ENCODE data around the gene ESD. TPM values are rescaled to one million over a fixed set of nuclear protein-coding genes. Genes with fewer than 3 reads are reported as not detected.
"Not testable (repeated sequence)": the region's sequence is repeated elsewhere in the genome, so short reads cannot be mapped to it uniquely, and the experiment has no call there.

The ESD gene
- total and polyA plus RNA-seq, 2 experiments from 2014 or later, result 61.0 to 123 TPM

DNA sequence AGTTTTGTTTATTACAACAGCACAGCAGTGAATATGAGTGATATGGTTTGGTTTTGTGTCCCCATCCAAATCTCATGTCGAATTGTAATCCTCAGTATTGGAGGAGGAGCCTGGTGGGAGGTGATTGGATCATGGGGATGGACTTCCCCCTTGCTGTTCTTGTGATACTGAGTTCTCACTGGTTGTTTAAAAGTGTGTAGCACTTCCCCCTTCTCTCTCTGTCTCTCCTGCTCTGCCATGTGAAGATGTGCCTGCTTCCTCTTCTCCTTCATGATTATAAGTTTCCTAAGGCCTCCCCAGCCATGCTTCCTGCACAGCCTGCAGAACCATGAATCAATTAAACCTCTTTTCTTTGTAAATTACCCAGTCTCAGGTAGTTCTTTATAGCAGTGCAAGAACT, 8.0 kb upstream of the ESD start:
- H4K20me1 ChIP-seq (replicated peaks; ENCODE audit: insufficient read depth); H3K27ac Mint-ChIP-seq; H3K4me1 ChIP-seq (ENCODE audit: insufficient read depth); H3K36me3 ChIP-seq (ENCODE audit: insufficient read depth); H3K4me2 ChIP-seq; H3K79me2 ChIP-seq (replicated peaks; ENCODE audit: insufficient read depth); H3K36me3 Mint-ChIP-seq (ENCODE audit: low read depth); ATAC-seq; H3K4me3 Mint-ChIP-seq; H3K9me3 Mint-ChIP-seq; H3K4me3 ChIP-seq; DNase-seq (ENCODE audit: low spot score); H3K27me3 ChIP-seq (ENCODE audit: insufficient read depth); H3F3A ChIP-seq (replicated peaks; ENCODE audit: low read depth); H3K9me2 ChIP-seq (ENCODE audit: insufficient read depth); H3K27me3 Mint-ChIP-seq (ENCODE audit: insufficient read depth, low read depth, poor library complexity); H3K4me1 Mint-ChIP-seq; H3K27ac ChIP-seq (ENCODE audit: low read depth): not testable (repeated sequence)
- H2AFZ ChIP-seq, result peak overlapping the region; percentile 63

DNA sequence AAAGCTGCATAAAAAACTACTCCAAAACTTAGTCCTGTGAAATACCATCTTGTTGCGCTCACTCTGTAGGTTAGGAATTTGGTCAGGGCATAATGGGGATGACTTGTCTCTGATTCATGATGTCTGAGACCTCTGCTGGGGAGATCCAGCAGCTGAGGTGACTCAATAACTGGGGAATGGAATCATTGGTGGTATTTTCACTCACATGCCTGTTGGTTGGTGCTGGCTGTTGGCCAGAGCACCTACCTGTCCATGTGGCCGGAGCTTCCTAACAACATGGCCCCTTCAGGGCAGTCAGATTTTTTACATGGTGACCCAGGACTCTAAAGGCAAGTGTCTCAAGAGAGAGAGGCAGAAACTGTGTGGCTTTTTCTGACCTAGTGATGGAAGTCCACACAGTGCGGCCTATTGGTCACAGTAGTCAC, 7.4 kb upstream of the ESD start:
- H3K27me3 Mint-ChIP-seq (ENCODE audit: insufficient read depth, low read depth, poor library complexity), result no peaks in the 10 kb centered on the region
- Histone ChIP-seq H3K27ac (ENCODE audit: low read depth) (no peak overlapping the region), H3K4me2 (no peak overlapping the region), H3K36me3 (ENCODE audit: insufficient read depth) (no peaks in the 10 kb centered on the region), H3K27me3 (ENCODE audit: insufficient read depth) (no peaks in the 10 kb centered on the region), H3K79me2 (replicated peaks; ENCODE audit: insufficient read depth) (no peaks in the 10 kb centered on the region), H4K20me1 (replicated peaks; ENCODE audit: insufficient read depth) (no peaks in the 10 kb centered on the region), H3F3A (replicated peaks; ENCODE audit: low read depth) (no peaks in the 10 kb centered on the region), H3K4me1 (ENCODE audit: insufficient read depth) (no peaks in the 10 kb centered on the region), H3K9me2 (ENCODE audit: insufficient read depth) (peaks cover 4% of the 10 kb centered on the region; the same call in 1 of the 2 replicates), H2AFZ (peak overlapping the region; percentile 63; the same call in 1 of the 2 replicates), H3K4me3 (no peak overlapping the region)
- ATAC-seq (no peak), DNase-seq (ENCODE audit: low spot score) (no peak)
- H3K4me1 Mint-ChIP-seq, result no peaks in the 10 kb centered on the region
- H3K9me3 Mint-ChIP-seq, result no peaks in the 10 kb centered on the region
- no peak overlapping the region for H3K4me3 Mint-ChIP-seq
- no peak overlapping the region for H3K27ac Mint-ChIP-seq
- no peaks in the 10 kb centered on the region; the same call in 2 of the 3 replicates for H3K36me3 Mint-ChIP-seq (ENCODE audit: low read depth)
- no peak for TF ChIP-seq EZH2 (IDR thresholded peaks at IDR 0.05; ENCODE audit: low read depth, unreplicated experiment)
- no peak for TF ChIP-seq CREB1 (CRISPR knock-in tag; IDR thresholded peaks at IDR 0.05; ENCODE audit: low read depth)
- no peak for TF ChIP-seq EZH2phosphoT487 (IDR thresholded peaks at IDR 0.05; ENCODE audit: unreplicated experiment)
- TF ChIP-seq, protein P1, sequence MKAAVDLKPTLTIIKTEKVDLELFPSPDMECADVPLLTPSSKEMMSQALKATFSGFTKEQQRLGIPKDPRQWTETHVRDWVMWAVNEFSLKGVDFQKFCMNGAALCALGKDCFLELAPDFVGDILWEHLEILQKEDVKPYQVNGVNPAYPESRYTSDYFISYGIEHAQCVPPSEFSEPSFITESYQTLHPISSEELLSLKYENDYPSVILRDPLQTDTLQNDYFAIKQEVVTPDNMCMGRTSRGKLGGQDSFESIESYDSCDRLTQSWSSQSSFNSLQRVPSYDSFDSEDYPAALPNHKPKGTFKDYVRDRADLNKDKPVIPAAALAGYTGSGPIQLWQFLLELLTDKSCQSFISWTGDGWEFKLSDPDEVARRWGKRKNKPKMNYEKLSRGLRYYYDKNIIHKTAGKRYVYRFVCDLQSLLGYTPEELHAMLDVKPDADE (IDR thresholded peaks at IDR 0.05), result no peak
- TF ChIP-seq NANOG (IDR thresholded peaks at IDR 0.05; ENCODE audit: borderline replicate concordance), result no peak
- TF ChIP-seq, protein P2, sequence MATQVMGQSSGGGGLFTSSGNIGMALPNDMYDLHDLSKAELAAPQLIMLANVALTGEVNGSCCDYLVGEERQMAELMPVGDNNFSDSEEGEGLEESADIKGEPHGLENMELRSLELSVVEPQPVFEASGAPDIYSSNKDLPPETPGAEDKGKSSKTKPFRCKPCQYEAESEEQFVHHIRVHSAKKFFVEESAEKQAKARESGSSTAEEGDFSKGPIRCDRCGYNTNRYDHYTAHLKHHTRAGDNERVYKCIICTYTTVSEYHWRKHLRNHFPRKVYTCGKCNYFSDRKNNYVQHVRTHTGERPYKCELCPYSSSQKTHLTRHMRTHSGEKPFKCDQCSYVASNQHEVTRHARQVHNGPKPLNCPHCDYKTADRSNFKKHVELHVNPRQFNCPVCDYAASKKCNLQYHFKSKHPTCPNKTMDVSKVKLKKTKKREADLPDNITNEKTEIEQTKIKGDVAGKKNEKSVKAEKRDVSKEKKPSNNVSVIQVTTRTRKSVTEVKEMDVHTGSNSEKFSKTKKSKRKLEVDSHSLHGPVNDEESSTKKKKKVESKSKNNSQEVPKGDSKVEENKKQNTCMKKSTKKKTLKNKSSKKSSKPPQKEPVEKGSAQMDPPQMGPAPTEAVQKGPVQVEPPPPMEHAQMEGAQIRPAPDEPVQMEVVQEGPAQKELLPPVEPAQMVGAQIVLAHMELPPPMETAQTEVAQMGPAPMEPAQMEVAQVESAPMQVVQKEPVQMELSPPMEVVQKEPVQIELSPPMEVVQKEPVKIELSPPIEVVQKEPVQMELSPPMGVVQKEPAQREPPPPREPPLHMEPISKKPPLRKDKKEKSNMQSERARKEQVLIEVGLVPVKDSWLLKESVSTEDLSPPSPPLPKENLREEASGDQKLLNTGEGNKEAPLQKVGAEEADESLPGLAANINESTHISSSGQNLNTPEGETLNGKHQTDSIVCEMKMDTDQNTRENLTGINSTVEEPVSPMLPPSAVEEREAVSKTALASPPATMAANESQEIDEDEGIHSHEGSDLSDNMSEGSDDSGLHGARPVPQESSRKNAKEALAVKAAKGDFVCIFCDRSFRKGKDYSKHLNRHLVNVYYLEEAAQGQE (IDR thresholded peaks at IDR 0.05; ENCODE audit: unreplicated experiment), result no peak
- no peak for TF ChIP-seq ZNF331 (CRISPR knock-in tag; IDR thresholded peaks at IDR 0.05; ENCODE audit: low read depth)
- no peak for TF ChIP-seq JUNB (IDR thresholded peaks at IDR 0.05; ENCODE audit: unreplicated experiment)
- no peak for TF ChIP-seq POLR2AphosphoS5 (IDR thresholded peaks at IDR 0.05; ENCODE audit: low read depth)
- TF ChIP-seq, protein P3, sequence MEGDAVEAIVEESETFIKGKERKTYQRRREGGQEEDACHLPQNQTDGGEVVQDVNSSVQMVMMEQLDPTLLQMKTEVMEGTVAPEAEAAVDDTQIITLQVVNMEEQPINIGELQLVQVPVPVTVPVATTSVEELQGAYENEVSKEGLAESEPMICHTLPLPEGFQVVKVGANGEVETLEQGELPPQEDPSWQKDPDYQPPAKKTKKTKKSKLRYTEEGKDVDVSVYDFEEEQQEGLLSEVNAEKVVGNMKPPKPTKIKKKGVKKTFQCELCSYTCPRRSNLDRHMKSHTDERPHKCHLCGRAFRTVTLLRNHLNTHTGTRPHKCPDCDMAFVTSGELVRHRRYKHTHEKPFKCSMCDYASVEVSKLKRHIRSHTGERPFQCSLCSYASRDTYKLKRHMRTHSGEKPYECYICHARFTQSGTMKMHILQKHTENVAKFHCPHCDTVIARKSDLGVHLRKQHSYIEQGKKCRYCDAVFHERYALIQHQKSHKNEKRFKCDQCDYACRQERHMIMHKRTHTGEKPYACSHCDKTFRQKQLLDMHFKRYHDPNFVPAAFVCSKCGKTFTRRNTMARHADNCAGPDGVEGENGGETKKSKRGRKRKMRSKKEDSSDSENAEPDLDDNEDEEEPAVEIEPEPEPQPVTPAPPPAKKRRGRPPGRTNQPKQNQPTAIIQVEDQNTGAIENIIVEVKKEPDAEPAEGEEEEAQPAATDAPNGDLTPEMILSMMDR (conservative IDR thresholded peaks at IDR 0.05; ENCODE audit: low read depth in 2 of 2), result no peak
- no peak for TF ChIP-seq ZNF114 (CRISPR knock-in tag; IDR thresholded peaks at IDR 0.05)
- TF ChIP-seq STAT1 (IDR thresholded peaks at IDR 0.05; ENCODE audit: unreplicated experiment), result no peak
